ENCODE data around the gene PIH1D1.
A peak's percentile ranks its signal among the peaks of the same experiment; 100 is the strongest.

PIH1D1 gene

GRCh38 chr19:49432141-49433073, 19.2 kb downstream of the PIH1D1 start:
- DNase-seq, result no peak

GRCh38 chr19:49431330-49431749, 20.3 kb downstream of the PIH1D1 start:
- no peak for DNase-seq

- no peak for DNase-seq
Observed at GRCh38 chr19:49430678-49431329, 20.8 kb downstream of the PIH1D1 start.

GRCh38 chr19:49430172-49430677, 21.4 kb downstream of the PIH1D1 start:
- no peak for DNase-seq

GRCh38 chr19:49428547-49429451, 22.8 kb downstream of the PIH1D1 start:
- DNase-seq, result no peak

- no peak for DNase-seq
Observed at GRCh38 chr19:49427855-49428546, 23.6 kb downstream of the PIH1D1 start.

GRCh38 chr19:49427339-49427738, 24.3 kb downstream of the PIH1D1 start:
- DNase-seq, result no peak

GRCh38 chr19:49425922-49426592, 25.6 kb downstream of the PIH1D1 start:
- no peak for DNase-seq

GRCh38 chr19:49425178-49425577, 26.4 kb downstream of the PIH1D1 start, which contains the start of gene GFY:
Gene GFY, plus strand, starts transcription at chr19:49425388. Its CDS starts 1,043 bp downstream, at chr19:49426431.
- DNase-seq, result no peak

GRCh38 chr19:49423985-49424303, 27.7 kb downstream of the PIH1D1 start:
- no peak for DNase-seq

- no peak for DNase-seq
Observed at GRCh38 chr19:49423071-49423984, 28.3 kb downstream of the PIH1D1 start, which contains the start of gene PTH2. Gene PTH2, minus strand, starts transcription at chr19:49423441. Its CDS starts 102 bp downstream, at chr19:49423339.

GRCh38 chr19:49422407-49423070, 29.1 kb downstream of the PIH1D1 start:
- peak; percentile 49 for DNase-seq

GRCh38 chr19:49421878-49422202, 29.8 kb downstream of the PIH1D1 start:
- DNase-seq, result no peak

- peak; percentile 79 for DNase-seq
Observed at GRCh38 chr19:49421039-49421877, 30.4 kb downstream of the PIH1D1 start.

- no peak for DNase-seq
Observed at GRCh38 chr19:49420227-49420626, 31.4 kb downstream of the PIH1D1 start.

- no peak for DNase-seq
Observed at GRCh38 chr19:49419173-49419572, 32.4 kb downstream of the PIH1D1 start.

GRCh38 chr19:49418511-49418910, 33.1 kb downstream of the PIH1D1 start:
- no peak for DNase-seq

- DNase-seq, result no peak
Observed at GRCh38 chr19:49417088-49417487, 34.5 kb downstream of the PIH1D1 start.

- DNase-seq, result no peak
Observed at GRCh38 chr19:49415810-49416200, 35.8 kb downstream of the PIH1D1 start.

All from femur (tissue), 1 donor.